Stomach (tissue), 4 donors: ENCODE results near the gene BAIAP2L1.

Source experiments
- POLR2A ChIP-seq, 4 donors: fragments of 450-650 bp; IDR thresholded peaks; one replicate each; pipeline ENCODE4 v1.6.1; 2016; ENCODE audit warnings: antibody characterized with exemption in 4 of 4, control low read depth in 2 of 4, mild to moderate bottlenecking in 1 of 4, moderate library complexity in 1 of 4
- TF ChIP-seq, protein P1 (sequence below), 7 experiments: fragments of 450-650 bp in 4 of 7; fragments of 200-600 bp in 3 of 7; sonication (generic) in 3 of 7; IDR thresholded peaks; one replicate each; pipeline ENCODE4 v1.5.1; 2016 to 2019; ENCODE audit warnings: antibody characterized with exemption in 7 of 7, control low read depth in 2 of 7, mild to moderate bottlenecking in 1 of 7

DNA sequence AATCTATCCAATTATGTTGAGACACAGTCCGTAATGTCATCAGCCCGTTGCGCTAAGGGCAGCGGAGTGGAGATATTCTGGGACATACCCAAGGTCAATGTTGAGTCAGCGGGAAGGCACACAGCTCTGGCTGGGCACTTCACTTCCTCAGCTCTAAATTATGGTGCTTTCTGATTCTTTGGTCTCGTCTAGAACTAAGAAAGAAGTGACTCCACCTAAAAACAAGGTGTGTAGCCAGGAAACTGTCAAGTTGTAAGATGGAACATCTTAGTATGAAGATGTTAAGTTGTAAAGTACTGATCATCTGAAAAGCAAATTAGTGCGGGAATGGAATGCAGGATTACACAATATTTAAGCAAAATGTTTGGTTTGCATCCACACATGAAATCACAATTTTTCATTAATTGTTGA, 43.1 kb downstream of the BAIAP2L1 start:
- no peak for TF ChIP-seq POLR2A (IDR thresholded peaks at IDR 0.05)
- TF ChIP-seq, protein P1, sequence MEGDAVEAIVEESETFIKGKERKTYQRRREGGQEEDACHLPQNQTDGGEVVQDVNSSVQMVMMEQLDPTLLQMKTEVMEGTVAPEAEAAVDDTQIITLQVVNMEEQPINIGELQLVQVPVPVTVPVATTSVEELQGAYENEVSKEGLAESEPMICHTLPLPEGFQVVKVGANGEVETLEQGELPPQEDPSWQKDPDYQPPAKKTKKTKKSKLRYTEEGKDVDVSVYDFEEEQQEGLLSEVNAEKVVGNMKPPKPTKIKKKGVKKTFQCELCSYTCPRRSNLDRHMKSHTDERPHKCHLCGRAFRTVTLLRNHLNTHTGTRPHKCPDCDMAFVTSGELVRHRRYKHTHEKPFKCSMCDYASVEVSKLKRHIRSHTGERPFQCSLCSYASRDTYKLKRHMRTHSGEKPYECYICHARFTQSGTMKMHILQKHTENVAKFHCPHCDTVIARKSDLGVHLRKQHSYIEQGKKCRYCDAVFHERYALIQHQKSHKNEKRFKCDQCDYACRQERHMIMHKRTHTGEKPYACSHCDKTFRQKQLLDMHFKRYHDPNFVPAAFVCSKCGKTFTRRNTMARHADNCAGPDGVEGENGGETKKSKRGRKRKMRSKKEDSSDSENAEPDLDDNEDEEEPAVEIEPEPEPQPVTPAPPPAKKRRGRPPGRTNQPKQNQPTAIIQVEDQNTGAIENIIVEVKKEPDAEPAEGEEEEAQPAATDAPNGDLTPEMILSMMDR (IDR thresholded peaks at IDR 0.05) = no peak
